Activated T-cell treated with anti-CD3 and anti-CD28 coated beads, Interleukin-2, amount 50 U/mL, for 24 hours (primary cell): ENCODE results near the gene HILPDA.
"Not testable (repeated sequence)": the region's sequence is repeated elsewhere in the genome, so short reads cannot be mapped to it uniquely, and the experiment has no call there.

ENCODE experiments used
- DNase-seq: peaks from one replicate; pipeline ENCODE4 v3.0.0-alpha.2; 2020
- H3K27ac Mint-ChIP-seq: 2 replicates; pipeline ENCODE4 v1.8.0; 2020; ENCODE audit warnings: mild to moderate bottlenecking, mixed read lengths
- H3K27me3 Mint-ChIP-seq: 2 replicates; pipeline ENCODE4 v1.8.0; 2020; ENCODE audit warnings: mixed read lengths
- H3K36me3 Mint-ChIP-seq: 2 replicates; pipeline ENCODE4 v1.8.0; 2020; ENCODE audit warnings: low read depth, mixed read lengths
- H3K4me1 Mint-ChIP-seq: 2 replicates; pipeline ENCODE4 v1.8.0; 2020; ENCODE audit warnings: low read depth, mixed read lengths
- H3K4me3 Mint-ChIP-seq: 2 replicates; pipeline ENCODE4 v1.8.0; 2020; ENCODE audit warnings: mild to moderate bottlenecking, moderate library complexity, mixed read lengths
- H3K9me3 Mint-ChIP-seq: 2 replicates; pipeline ENCODE4 v1.8.0; 2020; ENCODE audit warnings: mixed read lengths

The HILPDA gene

GRCh38 chr7:128447941-128448564 lies 7.6 kb upstream of the HILPDA start:
- H3K27me3 Mint-ChIP-seq: peaks cover 11% of the 10 kb centered on the region
- H3K9me3 Mint-ChIP-seq: no peaks in the 10 kb centered on the region
- H3K4me3 Mint-ChIP-seq: no peak overlapping the region
- no peak for DNase-seq
- peaks cover 40% of the 10 kb centered on the region for H3K4me1 Mint-ChIP-seq
- no peak overlapping the region for H3K27ac Mint-ChIP-seq
- H3K36me3 Mint-ChIP-seq: no peaks in the 10 kb centered on the region

DNA sequence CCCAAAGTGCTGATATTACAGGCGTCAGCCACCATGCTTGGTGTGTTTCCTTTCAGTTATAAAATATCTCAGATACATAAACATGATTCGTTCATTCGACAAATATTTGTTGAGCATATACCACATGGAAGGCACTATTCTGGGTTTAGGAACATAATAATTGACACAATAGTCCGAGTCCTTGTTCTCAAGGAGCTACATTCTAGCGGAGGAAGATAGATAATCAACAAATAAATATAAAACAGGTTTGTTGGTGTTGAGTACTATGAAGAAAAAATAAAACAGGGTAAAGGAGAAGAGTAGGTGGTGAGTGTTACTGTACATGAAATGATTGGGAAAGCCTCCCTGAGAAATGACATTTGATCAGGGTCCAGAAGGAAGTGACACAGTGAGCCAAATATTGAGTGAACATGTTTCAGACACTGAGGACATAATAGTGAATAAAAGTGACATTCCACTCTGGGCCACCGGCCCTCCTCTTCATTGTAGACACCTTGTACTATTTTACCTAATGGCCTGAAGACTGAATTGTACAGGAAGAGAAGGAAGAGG lies 6.9 kb upstream of the HILPDA start:
- Mint-ChIP-seq H3K27me3 (peaks cover 13% of the 10 kb centered on the region), H3K4me3 (no peak overlapping the region), H3K36me3 (no peaks in the 10 kb centered on the region), H3K9me3 (no peaks in the 10 kb centered on the region), H3K27ac (no peak overlapping the region), H3K4me1 (peaks cover 44% of the 10 kb centered on the region)
- no peak for DNase-seq

- Mint-ChIP-seq H3K9me3 (no peaks in the 10 kb centered on the region), H3K4me3 (no peak overlapping the region), H3K27ac (no peak overlapping the region), H3K27me3 (peaks cover 13% of the 10 kb centered on the region), H3K36me3 (no peaks in the 10 kb centered on the region), H3K4me1 (peaks cover 57% of the 10 kb centered on the region)
- no peak for DNase-seq
These were observed 5.3 kb upstream of the HILPDA start for GRCh38 chr7:128450409-128450808.

- Mint-ChIP-seq H3K27ac (peak overlapping the region; percentile 35), H3K27me3 (peaks cover 13% of the 10 kb centered on the region), H3K36me3 (peaks cover 2% of the 10 kb centered on the region), H3K4me3 (no peak overlapping the region), H3K4me1 (peaks cover 57% of the 10 kb centered on the region), H3K9me3 (no peaks in the 10 kb centered on the region)
- no peak for DNase-seq
These were observed 4.8 kb upstream of the HILPDA start for GRCh38 chr7:128450913-128451312.

DNA sequence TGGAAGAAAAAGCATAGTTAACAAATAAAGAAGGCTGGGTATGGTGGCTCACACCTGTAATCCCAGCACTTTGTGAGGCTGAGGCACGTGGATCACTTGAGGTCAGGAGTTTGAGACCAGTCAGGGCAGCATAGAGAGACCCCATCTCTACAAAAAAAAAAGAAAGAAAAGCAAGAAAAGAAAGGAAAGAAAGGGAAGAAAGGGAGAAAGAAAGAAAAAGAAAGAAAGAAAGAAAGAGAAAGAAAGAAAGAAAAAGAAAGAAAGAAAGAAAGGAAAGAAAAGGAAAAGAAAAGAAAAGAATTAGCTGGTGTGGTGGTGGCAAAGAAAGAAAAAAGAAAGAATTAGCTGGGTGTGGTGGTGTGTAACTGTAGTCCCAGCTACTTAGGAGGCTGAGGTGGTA lies 3.1 kb upstream of the HILPDA start:
- Mint-ChIP-seq H3K9me3 (no peaks in the 10 kb centered on the region), H3K27ac (peak overlapping the region; percentile 63), H3K4me3 (no peak overlapping the region), H3K36me3 (peaks cover 16% of the 10 kb centered on the region), H3K4me1 (peaks cover 70% of the 10 kb centered on the region), H3K27me3 (peaks cover 13% of the 10 kb centered on the region)
- no peak for DNase-seq

GRCh38 chr7:128453836-128454804 lies 1.6 kb upstream of the HILPDA start:
- Mint-ChIP-seq H3K27ac (peak overlapping the region; percentile 33), H3K9me3 (no peaks in the 10 kb centered on the region), H3K4me3 (peak overlapping the region; percentile 41), H3K4me1 (peaks cover 76% of the 10 kb centered on the region), H3K36me3 (peaks cover 31% of the 10 kb centered on the region), H3K27me3 (peaks cover 13% of the 10 kb centered on the region)
- DNase-seq: no peak

DNA sequence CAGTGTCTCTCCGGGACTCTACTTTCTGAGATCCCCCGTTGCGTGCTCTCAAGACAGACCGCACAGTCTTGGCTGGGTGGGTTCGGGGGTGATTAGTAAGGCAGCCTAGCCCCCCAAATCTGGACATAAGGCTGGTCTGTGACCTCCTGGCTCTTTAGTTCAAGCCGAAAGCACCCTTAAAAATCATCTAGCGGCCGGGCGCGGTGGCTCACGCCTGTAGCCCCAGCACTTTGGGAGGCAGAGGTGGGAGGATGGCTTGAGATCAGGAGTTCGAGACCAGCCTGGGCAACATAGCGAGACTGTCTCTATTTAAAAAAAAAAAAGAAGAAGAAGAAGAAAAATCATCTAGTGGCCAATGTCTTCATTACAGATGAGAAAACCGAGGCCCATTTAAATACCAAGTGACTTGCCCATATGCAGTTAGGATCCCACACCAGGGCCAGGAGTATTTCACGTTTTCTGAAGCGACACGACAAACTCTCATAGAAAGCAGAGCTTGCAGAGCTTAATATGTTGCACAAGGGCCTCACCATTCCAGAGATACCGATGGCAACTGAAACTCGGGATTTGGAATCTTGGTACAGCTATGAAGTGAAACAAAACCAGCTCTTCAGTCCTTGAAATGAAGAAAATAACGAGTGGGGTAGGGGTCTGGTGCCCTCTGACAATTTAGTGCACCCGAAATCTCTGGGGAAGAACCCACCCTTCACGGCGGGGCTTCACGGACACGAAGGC lies 703 bp upstream of the HILPDA start:
- H3K4me1 Mint-ChIP-seq: peaks cover 84% of the 10 kb centered on the region
- peak overlapping the region; percentile 98 for H3K27ac Mint-ChIP-seq
- peaks cover 13% of the 10 kb centered on the region for H3K27me3 Mint-ChIP-seq
- H3K9me3 Mint-ChIP-seq: no peaks in the 10 kb centered on the region
- no peak for DNase-seq
- H3K36me3 Mint-ChIP-seq: peaks cover 38% of the 10 kb centered on the region
- peak overlapping the region; percentile 98 for H3K4me3 Mint-ChIP-seq

GRCh38 chr7:128456255-128456725 lies 612 bp downstream of the HILPDA start:
- peaks cover 13% of the 10 kb centered on the region for H3K27me3 Mint-ChIP-seq
- DNase-seq: no peak
- peak overlapping the region; percentile 98 for H3K4me3 Mint-ChIP-seq
- H3K9me3 Mint-ChIP-seq: no peaks in the 10 kb centered on the region
- peak overlapping the region; percentile 98 for H3K27ac Mint-ChIP-seq
- H3K36me3 Mint-ChIP-seq: peaks cover 39% of the 10 kb centered on the region
- peaks cover 72% of the 10 kb centered on the region for H3K4me1 Mint-ChIP-seq

GRCh38 chr7:128457385-128457784 lies 1.7 kb downstream of the HILPDA start:
- not testable (repeated sequence) for H3K27me3 Mint-ChIP-seq, DNase-seq, H3K9me3 Mint-ChIP-seq
- peak overlapping the region; percentile 98 for H3K4me3 Mint-ChIP-seq
- H3K4me1 Mint-ChIP-seq: peaks cover 61% of the 10 kb centered on the region
- peak overlapping the region; percentile 92 for H3K27ac Mint-ChIP-seq
- peaks cover 40% of the 10 kb centered on the region for H3K36me3 Mint-ChIP-seq

GRCh38 chr7:128458956-128459355 lies 3.3 kb downstream of the HILPDA start:
- Mint-ChIP-seq H3K4me1 (peaks cover 51% of the 10 kb centered on the region), H3K27me3 (no peaks in the 10 kb centered on the region), H3K9me3 (no peaks in the 10 kb centered on the region), H3K36me3 (peaks cover 51% of the 10 kb centered on the region), H3K27ac (peak overlapping the region; percentile 92), H3K4me3 (peak overlapping the region; percentile 98)
- DNase-seq: no peak

- peak overlapping the region; percentile 86 for H3K27ac Mint-ChIP-seq
- peak overlapping the region; percentile 59 for H3K4me3 Mint-ChIP-seq
- H3K27me3 Mint-ChIP-seq: no peaks in the 10 kb centered on the region
- peaks cover 46% of the 10 kb centered on the region for H3K4me1 Mint-ChIP-seq
- no peaks in the 10 kb centered on the region for H3K9me3 Mint-ChIP-seq
- H3K36me3 Mint-ChIP-seq: peaks cover 54% of the 10 kb centered on the region
- DNase-seq: peak; percentile 56
These were observed 3.8 kb downstream of the HILPDA start for GRCh38 chr7:128459394-128459878.

GRCh38 chr7:128462460-128462859 lies 6.8 kb downstream of the HILPDA start:
- Mint-ChIP-seq H3K27ac (no peak overlapping the region), H3K4me1 (peaks cover 25% of the 10 kb centered on the region), H3K36me3 (peaks cover 44% of the 10 kb centered on the region), H3K27me3 (no peaks in the 10 kb centered on the region), H3K9me3 (no peaks in the 10 kb centered on the region), H3K4me3 (no peak overlapping the region)
- DNase-seq: no peak

DNA sequence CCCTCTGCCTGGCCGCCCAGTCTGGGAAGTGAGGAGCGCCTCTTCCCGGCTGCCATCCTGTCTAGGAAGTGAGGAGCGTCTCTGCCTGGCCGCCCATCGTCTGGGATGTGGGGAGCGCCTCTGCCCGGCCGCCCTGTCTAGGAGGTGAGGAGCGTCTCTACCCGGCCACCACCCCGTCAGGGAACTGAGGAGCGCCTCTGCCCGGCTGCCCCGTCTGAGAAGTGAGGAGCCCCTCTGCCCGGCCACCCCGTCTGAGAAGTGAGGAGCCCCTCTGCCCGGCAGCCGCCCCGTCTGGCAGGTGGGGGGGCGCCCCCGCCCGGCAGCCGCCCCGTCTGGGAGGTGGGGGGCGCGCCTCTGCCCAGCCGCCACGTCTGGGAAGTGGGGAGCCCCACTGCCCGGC lies 7.7 kb downstream of the HILPDA start:
- peaks cover 39% of the 10 kb centered on the region for H3K36me3 Mint-ChIP-seq

GRCh38 chr7:128463933-128464332 lies 8.3 kb downstream of the HILPDA start:
- not testable (repeated sequence) for H3K27me3 Mint-ChIP-seq, H3K4me3 Mint-ChIP-seq, H3K27ac Mint-ChIP-seq, H3K9me3 Mint-ChIP-seq, DNase-seq
- peaks cover 38% of the 10 kb centered on the region for H3K36me3 Mint-ChIP-seq
- peaks cover 10% of the 10 kb centered on the region for H3K4me1 Mint-ChIP-seq

More for the DNA sequence above, 7.7 kb downstream of the HILPDA start:
- DNase-seq, H3K27me3 Mint-ChIP-seq, H3K27ac Mint-ChIP-seq, H3K9me3 Mint-ChIP-seq, H3K4me3 Mint-ChIP-seq: not testable (repeated sequence)
- peaks cover 16% of the 10 kb centered on the region for H3K4me1 Mint-ChIP-seq
